Measurements from ENCODE around the gene ENOX2. TPM values are rescaled to one million over a fixed set of nuclear protein-coding genes. Genes with fewer than 3 reads are reported as not detected.

The ENOX2 gene
- total and polyA plus RNA-seq, 2 of the 13 experiments (the other 11 are each of a cell fraction or from before 2014, with no cell fraction given): 5.9 to 8.5 TPM

GRCh38 chrX:130896802-130897501 lies 6.1 kb downstream of the ENOX2 start:
- no peaks in the 10 kb centered on the region for H3K36me3 ChIP-seq (replicated peaks in 1 of 2; ENCODE audit: control insufficient read depth in 1 of 2, insufficient read depth in 2 of 2, low read length in 2 of 2)
- H4K20me1 ChIP-seq (ENCODE audit: insufficient read depth, low read length): no peaks in the 10 kb centered on the region
- in situ Hi-C loops (cut with HindIII; ENCODE audit: extremely low pct_ligation_motif_present, low pct_unique_long_range_greater_than_20kb): no loop called here
- H3K9me3 ChIP-seq (ENCODE audit: low read length): no peaks in the 10 kb centered on the region
- FAIRE-seq: no peak
- ChIA-PET POLR2A (no interaction called here), CTCF (ENCODE audit: low intra/inter-chr PET ratio, low total read pairs) (no interaction called here)
- H3K27me3 ChIP-seq (ENCODE audit: control insufficient read depth in 1 of 2, insufficient read depth in 2 of 2, low read length in 2 of 2): no peaks in the 10 kb centered on the region
- H3K4me1 ChIP-seq (ENCODE audit: insufficient read depth, low read length): peaks cover 16% of the 10 kb centered on the region
- no peak for DNase-seq (ENCODE audit: low spot score)
- no peak overlapping the region for H3K4me2 ChIP-seq (ENCODE audit: low read depth, low read length)
- no peak for ATAC-seq
- H3K27ac ChIP-seq (ENCODE audit: extremely low read length, insufficient read depth, low read length): no peak overlapping the region
- no peak overlapping the region for H2AFZ ChIP-seq (ENCODE audit: low read length)
- H3K4me3 ChIP-seq (replicated peaks in 1 of 3; ENCODE audit: insufficient read depth in 1 of 3, low read depth in 2 of 3, low read length in 3 of 3): no peak overlapping the region
- H3K9ac ChIP-seq (ENCODE audit: insufficient read depth, low read depth, low read length): no peak overlapping the region
- BruUV-seq (replicated peaks): no TSS peak
- 93% methylated on average over 9 of the region's 9 CpGs for WGBS (ENCODE audit: low lambda C conversion rate)
- TF ChIP-seq CREB3 (CRISPR knock-in tag; IDR thresholded peaks at IDR 0.05) (no peak), ZBTB14 (CRISPR knock-in tag; IDR thresholded peaks at IDR 0.05) (no peak), RARA (CRISPR knock-in tag; IDR thresholded peaks at IDR 0.05) (no peak), CAMTA2 (CRISPR knock-in tag; IDR thresholded peaks at IDR 0.05; ENCODE audit: borderline replicate concordance) (no peak), ZNF383 (CRISPR knock-in tag; IDR thresholded peaks at IDR 0.05; ENCODE audit: borderline replicate concordance) (no peak), PRDM10 (CRISPR knock-in tag; IDR thresholded peaks at IDR 0.05; ENCODE audit: low read depth) (no peak)
- intact Hi-C loops (cut with micrococcal nuclease; ENCODE audit: unreplicated experiment): no loop called here
- no peaks in the 10 kb centered on the region for H3K79me2 ChIP-seq (ENCODE audit: insufficient read depth, low read length)

All from HepG2 (cell line).